Spinal cord (tissue), 10 donors: ENCODE data around the gene SPON1. TPM values are rescaled to one million over a fixed set of nuclear protein-coding genes. Genes with fewer than 3 reads are reported as not detected.
"Not testable (repeated sequence)": the region's sequence is repeated elsewhere in the genome, so short reads cannot be mapped to it uniquely, and the experiment has no call there.

Experiments used
- DNase-seq, 6 donors: peaks; one replicate each; pipeline versions ENCODE4 v3.0.0 to v3.0.0-alpha.2; 2013 to 2015; ENCODE audit warnings: low spot score in 6 of 6, low read depth in 4 of 6
- H3K27ac ChIP-seq: one replicate; pipeline ENCODE4 v1.5.1; 2013; ENCODE audit warnings: low read depth, low read length, control low read depth
- H3K27me3 ChIP-seq: one replicate; pipeline ENCODE4 v1.6.1; 2013; ENCODE audit warnings: low read length; ENCODE audit not compliant: control insufficient read depth, insufficient read depth
- H3K36me3 ChIP-seq: one replicate; pipeline ENCODE4 v1.6.1; 2013; ENCODE audit warnings: low read length; ENCODE audit not compliant: control insufficient read depth, insufficient read depth
- H3K4me1 ChIP-seq: one replicate; pipeline ENCODE4 v1.6.1; 2013; ENCODE audit warnings: low read length; ENCODE audit not compliant: control insufficient read depth, insufficient read depth
- H3K4me3 ChIP-seq: one replicate; pipeline ENCODE4 v1.5.1; 2013; ENCODE audit warnings: low read depth, low read length, control low read depth
- H3K9me3 ChIP-seq: one replicate; pipeline ENCODE4 v1.6.1; 2013; ENCODE audit warnings: low read length; ENCODE audit not compliant: control insufficient read depth, insufficient read depth
- WGBS: methylation state at CpG from one replicate; pipeline ENCODE4 v1.1.5; 2013; ENCODE audit warnings: missing lambda C conversion rate; ENCODE audit not compliant: insufficient coverage; 5-methylcytosine and 5-hydroxymethylcytosine counted together
- polyA plus RNA-seq, 2 donors: library from polyadenylated mRNA; unstranded; fragments of 120-200 nt; gene quantifications; one replicate each; pipeline ENCODE4 v1.2.1, GENCODE V29; 2013; ENCODE audit not compliant: insufficient read length in 2 of 2
- total RNA-seq, 2 donors: library from RNA; depleted of rRNA in 1 of 2; stranded (reverse); fragments of 120-200 nt in 1 of 2; fragments of >200 nt in 1 of 2; gene quantifications; one replicate each; pipeline versions ENCODE4 v1.2.3 to v1.2.4, GENCODE V29; 2013 to 2014
- donor health status: healthy.

Gene SPON1
- total and polyA plus RNA-seq, 4 donors = 84.4 to 193 (median 106) TPM

DNA sequence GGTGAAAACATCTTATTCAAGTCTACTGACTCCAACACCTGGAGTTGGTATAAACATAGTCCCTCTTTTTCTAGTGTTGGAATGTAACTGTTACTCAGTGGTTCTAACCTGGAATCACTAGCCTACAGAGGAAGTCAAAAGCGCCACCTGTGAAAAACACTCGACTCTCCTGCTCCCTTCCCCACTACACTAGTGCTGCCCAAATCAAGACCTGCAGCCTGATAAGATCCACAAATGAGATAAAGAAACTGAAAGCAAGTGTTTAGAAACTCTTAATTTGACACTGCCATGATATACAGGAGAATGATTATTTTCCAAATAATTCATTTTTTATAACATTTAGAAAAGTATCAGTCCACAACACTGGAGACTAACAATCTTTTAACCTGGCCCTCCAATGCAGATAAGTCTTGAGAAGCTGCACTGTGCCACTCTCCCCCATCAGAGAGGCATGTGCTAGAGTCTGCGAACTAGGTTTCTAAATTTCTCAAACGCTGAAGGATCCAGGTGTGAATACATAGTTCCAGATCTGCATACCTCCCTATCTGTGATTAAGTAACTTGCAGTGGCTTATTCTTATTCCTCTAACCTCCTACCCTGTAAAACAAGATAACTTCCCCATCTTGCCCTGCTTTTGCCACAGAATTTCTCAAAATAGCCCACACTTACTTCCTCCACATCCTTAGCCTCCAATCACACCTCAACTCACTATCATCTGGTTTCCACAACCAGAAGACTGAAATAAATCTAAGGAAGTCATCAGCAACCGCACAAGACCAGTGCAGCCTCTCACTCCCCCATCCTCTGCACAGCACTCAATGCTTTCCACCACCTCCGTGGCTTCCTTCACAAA is 308.4 kb downstream of the SPON1 start:
- 67% methylated on average over 4 of the region's 6 CpGs for WGBS
- Histone ChIP-seq H3K9me3 (no peaks in the 10 kb centered on the region), H3K27ac (no peak overlapping the region), H3K27me3 (no peaks in the 10 kb centered on the region), H3K4me3 (no peak overlapping the region), H3K4me1 (no peaks in the 10 kb centered on the region), H3K36me3 (peaks cover 2% of the 10 kb centered on the region)
- no peak for DNase-seq

DNA sequence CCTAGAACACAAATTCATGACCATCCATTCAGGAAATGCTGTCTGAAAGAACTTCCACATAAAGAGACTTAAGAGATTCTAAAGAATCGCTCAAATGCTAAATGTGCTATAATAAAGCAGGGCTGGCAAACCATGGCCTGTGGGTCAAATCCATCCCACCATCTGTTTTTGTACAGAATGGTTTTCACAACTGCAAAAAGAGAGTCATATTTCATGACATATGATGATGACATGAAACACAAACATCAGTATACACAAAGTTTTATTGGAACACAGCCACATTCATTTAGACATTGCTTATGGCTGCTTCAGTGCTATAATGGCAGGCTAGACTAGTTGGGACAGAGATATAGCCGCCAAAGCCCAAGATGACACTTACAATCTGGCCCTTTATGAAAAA is 311.4 kb downstream of the SPON1 start:
- DNase-seq = peak in 1 of 6 donors; percentile 38
- no peaks in the 10 kb centered on the region for H3K27me3 ChIP-seq
- H3K36me3 ChIP-seq = peaks cover 2% of the 10 kb centered on the region
- no CpG with 5 or more reads among the region's 2 CpGs for WGBS
- no peak overlapping the region for H3K27ac ChIP-seq
- H3K9me3 ChIP-seq = no peaks in the 10 kb centered on the region
- H3K4me1 ChIP-seq = no peaks in the 10 kb centered on the region
- no peak overlapping the region for H3K4me3 ChIP-seq

DNA sequence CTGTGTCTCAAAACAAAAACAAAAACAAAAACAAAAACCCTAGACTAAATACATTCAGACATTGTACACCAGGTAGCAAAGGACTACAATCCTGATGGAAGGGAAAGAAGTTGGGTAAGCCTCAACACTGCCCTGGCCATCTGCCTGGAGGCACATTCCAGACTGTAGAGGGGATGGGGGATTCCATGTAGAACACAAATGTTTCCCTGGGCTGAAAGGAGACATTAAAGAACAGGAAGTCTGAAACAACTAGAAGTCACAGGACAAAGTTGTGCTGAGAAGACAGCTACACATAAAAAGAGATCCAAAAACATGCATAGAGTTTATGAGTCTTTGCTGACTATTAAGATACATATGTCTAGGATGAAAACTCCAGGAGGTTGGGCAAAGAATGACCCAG is 312.6 kb downstream of the SPON1 start:
- Histone ChIP-seq H3K4me3 (no peak overlapping the region), H3K9me3 (no peaks in the 10 kb centered on the region), H3K4me1 (no peaks in the 10 kb centered on the region), H3K36me3 (peaks cover 2% of the 10 kb centered on the region), H3K27ac (no peak overlapping the region), H3K27me3 (no peaks in the 10 kb centered on the region)
- no peak for DNase-seq

DNA sequence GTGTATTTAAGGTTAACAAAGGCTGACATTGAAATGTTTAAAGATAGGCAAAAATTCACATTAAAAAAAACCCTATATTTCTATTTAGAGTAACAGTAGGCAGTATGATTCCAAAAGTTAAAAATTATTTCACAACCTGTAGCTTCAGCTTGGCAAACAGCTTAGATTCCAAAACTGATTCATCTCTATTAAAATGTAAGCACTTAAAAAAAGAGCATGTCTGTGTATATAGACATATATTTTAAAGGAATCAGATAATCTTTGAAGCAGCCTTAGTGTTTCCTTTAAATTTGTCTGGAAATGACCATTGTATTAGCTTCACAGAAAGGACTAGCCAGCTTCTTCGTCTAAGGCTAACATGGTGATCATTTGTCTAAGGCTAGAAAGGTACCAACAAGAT is 316.3 kb downstream of the SPON1 start:
- no CpG with 5 or more reads among the region's 1 CpG for WGBS
- not testable (repeated sequence) for DNase-seq, H3K4me3 ChIP-seq

DNA sequence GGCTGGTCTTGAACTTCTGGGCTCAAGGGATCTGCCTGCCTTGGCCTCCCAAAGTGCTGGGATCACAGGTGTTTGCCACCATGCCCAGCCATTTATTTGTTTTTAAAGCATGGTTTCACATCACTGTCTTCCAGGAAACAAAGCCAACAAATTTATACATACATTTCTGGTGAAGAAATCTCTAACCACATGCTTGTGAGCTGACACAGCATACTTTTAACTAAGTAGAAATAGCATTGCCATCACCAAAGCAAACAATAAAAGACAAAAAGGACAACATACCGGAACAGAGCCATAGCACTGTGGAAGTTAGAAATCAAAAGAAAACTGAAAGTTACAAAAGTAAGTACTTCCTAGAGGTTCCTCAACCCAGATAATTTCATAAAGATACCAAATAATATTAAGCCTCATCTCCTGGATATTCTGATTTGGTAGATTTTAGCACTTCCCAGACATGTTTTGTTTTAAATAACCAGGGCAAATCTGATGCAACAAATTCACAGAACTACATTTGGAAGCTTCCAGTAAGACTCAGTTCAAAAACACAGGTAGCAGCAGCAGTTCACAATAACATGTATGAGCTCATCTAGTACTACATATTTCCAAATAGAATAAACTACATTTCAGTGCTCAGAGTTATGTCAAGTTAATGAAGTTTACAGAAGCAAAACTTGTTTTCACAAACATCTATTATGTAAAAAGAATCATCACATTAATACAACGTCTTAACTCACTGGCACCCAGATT is 325.8 kb downstream of the SPON1 start:
- Histone ChIP-seq H3K4me3 (no peak overlapping the region), H3K27me3 (no peaks in the 10 kb centered on the region), H3K27ac (no peak overlapping the region), H3K36me3 (no peaks in the 10 kb centered on the region), H3K4me1 (no peaks in the 10 kb centered on the region), H3K9me3 (no peaks in the 10 kb centered on the region)
- WGBS = 83% methylated on average over 1 of the region's 2 CpGs
- no peak for DNase-seq

More for the DNA sequence above, 316.3 kb downstream of the SPON1 start:
- not testable (repeated sequence) for H3K4me1 ChIP-seq, H3K36me3 ChIP-seq, H3K27ac ChIP-seq, H3K27me3 ChIP-seq, H3K9me3 ChIP-seq

DNA sequence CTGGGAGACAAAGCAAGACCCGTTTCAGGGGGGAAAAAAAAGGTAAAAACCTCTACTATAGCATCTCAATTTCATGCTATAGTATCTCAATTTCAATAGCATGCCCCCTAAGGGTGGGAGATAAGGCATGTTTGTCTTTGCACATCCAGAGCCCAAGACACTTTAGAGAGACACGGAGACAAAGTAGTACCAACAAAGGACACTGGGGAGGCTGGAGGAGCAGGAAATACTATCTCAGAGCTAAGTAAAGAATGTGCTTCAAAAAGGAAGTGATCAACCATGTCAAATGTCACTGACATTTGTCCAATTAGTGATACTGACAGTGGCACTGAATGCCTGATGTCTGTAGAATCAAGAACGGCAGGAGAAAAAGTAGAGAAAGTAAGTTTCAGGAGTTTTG is 327.9 kb downstream of the SPON1 start:
- H3K4me3 ChIP-seq = no peak overlapping the region
- H3K36me3 ChIP-seq = no peaks in the 10 kb centered on the region
- DNase-seq = no peak
- 73% methylated on average over 2 of the region's 3 CpGs for WGBS
- H3K9me3 ChIP-seq = no peaks in the 10 kb centered on the region
- no peaks in the 10 kb centered on the region for H3K4me1 ChIP-seq
- no peak overlapping the region for H3K27ac ChIP-seq
- no peaks in the 10 kb centered on the region for H3K27me3 ChIP-seq

DNA sequence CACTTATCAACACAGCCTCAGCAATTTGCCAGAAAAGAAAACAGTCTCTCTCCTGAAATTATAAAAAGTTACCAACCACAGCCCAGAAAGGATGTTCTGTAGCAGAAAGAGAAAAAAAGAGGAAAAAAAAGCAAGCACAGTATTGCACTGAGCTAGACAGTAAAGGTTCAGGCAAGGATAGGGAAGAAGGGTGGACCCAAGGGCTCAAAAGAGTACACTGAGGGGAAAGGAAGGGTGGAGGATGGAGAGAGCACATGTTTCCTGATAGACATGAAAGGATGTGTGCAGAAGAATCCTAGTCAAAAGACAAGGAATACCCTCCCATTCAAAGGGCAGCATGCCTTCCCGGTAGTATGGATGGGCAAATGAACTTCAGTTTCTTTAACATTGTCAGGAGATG is 337.4 kb downstream of the SPON1 start:
- Histone ChIP-seq H3K27me3 (no peaks in the 10 kb centered on the region), H3K4me1 (no peaks in the 10 kb centered on the region)
- WGBS = no CpG with 5 or more reads among the region's 1 CpG

DNA sequence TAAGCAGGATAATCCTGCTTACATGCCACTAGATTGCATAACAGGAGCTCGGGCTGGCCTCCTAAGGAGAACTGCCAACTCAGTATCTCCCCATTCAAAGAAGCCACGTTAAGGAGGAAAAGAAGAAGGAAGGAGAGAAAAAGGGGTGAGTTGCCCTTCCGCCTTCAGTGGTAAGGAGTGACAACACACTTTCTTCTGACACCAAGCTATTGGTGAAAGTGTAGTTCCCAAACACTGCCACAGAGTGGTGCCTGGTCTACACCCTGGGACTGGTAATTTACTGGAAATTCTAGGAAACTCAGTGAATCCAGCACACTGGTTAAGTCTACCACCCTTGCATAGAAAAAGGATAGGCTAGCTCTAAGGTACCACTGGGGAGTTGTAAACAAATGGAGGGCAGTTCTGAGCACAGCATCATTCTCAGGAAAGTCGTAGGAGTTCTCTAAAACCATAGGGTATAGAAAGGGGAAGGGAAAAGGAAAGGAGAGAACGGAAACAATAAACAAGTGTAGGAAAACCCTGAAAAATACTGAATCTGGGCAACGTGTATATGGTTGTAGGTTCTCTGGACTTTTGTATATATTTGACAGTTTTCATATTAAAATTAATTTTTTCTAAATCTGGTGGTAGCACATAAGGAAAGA is 338.3 kb downstream of the SPON1 start:
- H3K4me3 ChIP-seq = no peak overlapping the region
- no peaks in the 10 kb centered on the region for H3K27me3 ChIP-seq
- H3K4me1 ChIP-seq = no peaks in the 10 kb centered on the region
- no peak overlapping the region for H3K27ac ChIP-seq
- DNase-seq = peak; percentile 27 to 89 (median 46)
- WGBS = 25% methylated on average over 2 of the region's 6 CpGs
- H3K36me3 ChIP-seq = no peaks in the 10 kb centered on the region
- no peaks in the 10 kb centered on the region for H3K9me3 ChIP-seq

More for the DNA sequence above, 337.4 kb downstream of the SPON1 start:
- Histone ChIP-seq H3K36me3 (no peaks in the 10 kb centered on the region), H3K27ac (no peak overlapping the region), H3K9me3 (no peaks in the 10 kb centered on the region), H3K4me3 (no peak overlapping the region)
- DNase-seq = no peak

DNA sequence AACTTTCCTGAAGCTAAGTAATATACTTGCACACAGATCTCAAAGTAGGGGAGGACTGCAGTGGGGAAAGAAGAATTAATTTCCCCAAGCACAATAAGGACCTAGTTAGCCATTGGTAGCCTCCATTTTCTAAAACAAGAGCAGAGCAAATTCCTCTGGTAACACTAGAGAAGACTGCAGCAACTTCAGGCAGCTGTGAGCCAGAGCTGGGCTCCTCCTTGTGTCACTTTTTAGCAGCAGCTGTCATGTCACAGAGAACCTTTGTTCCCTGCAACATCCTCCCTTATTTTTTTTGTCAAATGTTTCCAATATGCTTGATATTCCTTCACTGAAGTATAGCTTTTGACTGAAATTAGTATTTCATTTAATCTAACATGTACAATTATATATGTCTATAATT is 342.1 kb downstream of the SPON1 start:
- Histone ChIP-seq H3K27me3 (no peaks in the 10 kb centered on the region), H3K4me1 (no peaks in the 10 kb centered on the region), H3K36me3 (no peaks in the 10 kb centered on the region), H3K9me3 (no peaks in the 10 kb centered on the region), H3K27ac (no peak overlapping the region), H3K4me3 (no peak overlapping the region)
- DNase-seq = peak in 1 of 6 donors; percentile 20
